IPS-18c (cell line): ENCODE data around the gene CELSR1.

ENCODE experiments used
- H3K4me3 ChIP-seq: 2 replicates; pipeline ENCODE4 v1.7.0; 2013; ENCODE audit warnings: low read depth, mild to moderate bottlenecking, low read length, moderate library complexity; ENCODE audit not compliant: insufficient read depth
- H3K9me3 ChIP-seq: one replicate; pipeline ENCODE4 v1.6.1; 2013; ENCODE audit warnings: mild to moderate bottlenecking, low read length, moderate library complexity; ENCODE audit not compliant: control insufficient read depth, insufficient read depth

CELSR1 gene

GRCh38 chr22:46346680-46347405 lies 190.6 kb downstream of the CELSR1 start:
- Histone ChIP-seq H3K9me3 (no peaks in the 10 kb centered on the region), H3K4me3 (no peak overlapping the region)

- Histone ChIP-seq H3K9me3 (no peaks in the 10 kb centered on the region), H3K4me3 (no peak overlapping the region)
These were observed 196.7 kb downstream of the CELSR1 start for GRCh38 chr22:46340676-46341075.

- Histone ChIP-seq H3K4me3 (no peak overlapping the region), H3K9me3 (no peaks in the 10 kb centered on the region)
These were observed 197.5 kb downstream of the CELSR1 start for GRCh38 chr22:46339956-46340355.

- H3K9me3 ChIP-seq = no peaks in the 10 kb centered on the region
- H3K4me3 ChIP-seq = no peak overlapping the region
These were observed 198.8 kb downstream of the CELSR1 start for GRCh38 chr22:46338636-46339035.

GRCh38 chr22:46337870-46338269 lies 199.6 kb downstream of the CELSR1 start:
- H3K9me3 ChIP-seq = no peaks in the 10 kb centered on the region

GRCh38 chr22:46336119-46337078 lies 201.0 kb downstream of the CELSR1 start:
- peak overlapping the region; percentile 90 for H3K4me3 ChIP-seq

More at GRCh38 chr22:46337870-46338269, 199.6 kb downstream of the CELSR1 start:
- no peak overlapping the region for H3K4me3 ChIP-seq

GRCh38 chr22:46335201-46336118 lies 202.0 kb downstream of the CELSR1 start, which contains the start of gene TRMU:
TRMU (plus strand) TSS chr22:46335714; CDS start chr22:46335765, 51 bp downstream.
- H3K9me3 ChIP-seq = no peaks in the 10 kb centered on the region
- peak within 1 kb of the TSS; percentile 90 for H3K4me3 ChIP-seq

More at GRCh38 chr22:46336119-46337078, 201.0 kb downstream of the CELSR1 start:
- no peaks in the 10 kb centered on the region for H3K9me3 ChIP-seq

- Histone ChIP-seq H3K4me3 (no peak overlapping the region), H3K9me3 (no peaks in the 10 kb centered on the region)
These were observed 205.9 kb downstream of the CELSR1 start for GRCh38 chr22:46331496-46331895.

- no peak overlapping the region for H3K4me3 ChIP-seq
- H3K9me3 ChIP-seq = no peaks in the 10 kb centered on the region
These were observed 207.0 kb downstream of the CELSR1 start for GRCh38 chr22:46330426-46330825.

GRCh38 chr22:46329616-46330015 lies 207.8 kb downstream of the CELSR1 start:
- Histone ChIP-seq H3K4me3 (no peak overlapping the region), H3K9me3 (no peaks in the 10 kb centered on the region)

GRCh38 chr22:46328797-46329196 lies 208.6 kb downstream of the CELSR1 start:
- Histone ChIP-seq H3K9me3 (no peaks in the 10 kb centered on the region), H3K4me3 (no peak overlapping the region)

- H3K9me3 ChIP-seq = no peaks in the 10 kb centered on the region
- H3K4me3 ChIP-seq = no peak overlapping the region
These were observed 209.5 kb downstream of the CELSR1 start for GRCh38 chr22:46327691-46328465.

- Histone ChIP-seq H3K9me3 (no peaks in the 10 kb centered on the region), H3K4me3 (no peak overlapping the region)
These were observed 211.2 kb downstream of the CELSR1 start for GRCh38 chr22:46326066-46326680.

GRCh38 chr22:46323162-46323561 lies 214.3 kb downstream of the CELSR1 start:
- no peak overlapping the region for H3K4me3 ChIP-seq
- H3K9me3 ChIP-seq = no peaks in the 10 kb centered on the region

GRCh38 chr22:46322711-46323110 lies 214.7 kb downstream of the CELSR1 start:
- H3K4me3 ChIP-seq = no peak overlapping the region
- no peaks in the 10 kb centered on the region for H3K9me3 ChIP-seq
